Kidney epithelial cell (primary cell): ENCODE measurements around the gene SULT1C2. TPM values are rescaled to one million over a fixed set of nuclear protein-coding genes. Genes with fewer than 3 reads are reported as not detected.

Experiments
- DNase-seq: peaks from one replicate; pipeline ENCODE4 v3.0.0-alpha.2; 2010; ENCODE audit warnings: low read depth
- H3K27me3 ChIP-seq: 2 replicates; pipeline ENCODE4 v1.6.0; 2011; ENCODE audit warnings: low read length; ENCODE audit not compliant: control insufficient read depth, insufficient read depth
- H3K36me3 ChIP-seq: 2 replicates; pipeline ENCODE4 v1.5.1; 2011; ENCODE audit warnings: low read length; ENCODE audit not compliant: control insufficient read depth, insufficient read depth
- H3K4me3 ChIP-seq: 2 replicates; pipeline ENCODE4 v1.5.1; 2011; ENCODE audit warnings: low read depth, mild to moderate bottlenecking, control low read depth, low read length
- CTCF ChIP-seq: IDR thresholded peaks from 2 replicates; pipeline ENCODE4 v1.5.1; 2011; ENCODE audit warnings: mild to moderate bottlenecking, moderate library complexity, low read length, control low read depth, inconsistent platforms; ENCODE audit not compliant: insufficient read depth, poor library complexity, severe bottlenecking
- total RNA-seq: library from RNA; depleted of rRNA; stranded (reverse); fragments of >200 nt; gene quantifications from 2 replicates; pipeline ENCODE4 v1.2.3, GENCODE V29; 2015

SULT1C2 gene
- total RNA-seq, 1 donor from 2014 or later, result 10.4 TPM

GRCh38 chr2:108257757-108258331 lies 30.9 kb upstream of the SULT1C2 start:
- Histone ChIP-seq H3K27me3 (no peaks in the 10 kb centered on the region), H3K4me3 (no peak overlapping the region), H3K36me3 (no peaks in the 10 kb centered on the region)
- no peak for DNase-seq
- no peak for TF ChIP-seq CTCF

- Histone ChIP-seq H3K27me3 (no peaks in the 10 kb centered on the region), H3K4me3 (no peak overlapping the region), H3K36me3 (no peaks in the 10 kb centered on the region)
- no peak for TF ChIP-seq CTCF
- no peak for DNase-seq
Observed at GRCh38 chr2:108260773-108261172, 27.9 kb upstream of the SULT1C2 start.

- Histone ChIP-seq H3K27me3 (no peaks in the 10 kb centered on the region), H3K36me3 (no peaks in the 10 kb centered on the region), H3K4me3 (no peak overlapping the region)
- no peak for DNase-seq
- no peak for TF ChIP-seq CTCF
Observed at GRCh38 chr2:108262036-108262435, 26.7 kb upstream of the SULT1C2 start.

- TF ChIP-seq CTCF, result no peak
- no peak for DNase-seq
- no peak overlapping the region for H3K4me3 ChIP-seq
- no peaks in the 10 kb centered on the region for H3K36me3 ChIP-seq
- H3K27me3 ChIP-seq, result no peaks in the 10 kb centered on the region
Observed at GRCh38 chr2:108263401-108263800, 25.3 kb upstream of the SULT1C2 start.

GRCh38 chr2:108266218-108266617 lies 22.5 kb upstream of the SULT1C2 start:
- no peak for DNase-seq
- no peak for TF ChIP-seq CTCF
- no peak overlapping the region for H3K4me3 ChIP-seq
- H3K36me3 ChIP-seq, result no peaks in the 10 kb centered on the region
- no peaks in the 10 kb centered on the region for H3K27me3 ChIP-seq

GRCh38 chr2:108267101-108267500 lies 21.6 kb upstream of the SULT1C2 start:
- peak; percentile 56 for DNase-seq
- no peak for TF ChIP-seq CTCF
- no peak overlapping the region for H3K4me3 ChIP-seq
- no peaks in the 10 kb centered on the region for H3K27me3 ChIP-seq
- H3K36me3 ChIP-seq, result no peaks in the 10 kb centered on the region
